K562 (cell line): ENCODE data around the gene ZNF441. TPM values are rescaled to one million over a fixed set of nuclear protein-coding genes. Genes with fewer than 3 reads are reported as not detected.

ENCODE experiments used
- ATAC-seq: fragments of 200-7000 bp; cut with Tn5 transposase; 3 replicates; pipeline ENCODE4 v1.9.1; 2020; ENCODE audit warnings: moderate library complexity
- BruUV-seq: library from RNA; stranded (reverse); fragments of 400-500 nt; replicated peaks from 2 replicates; lab custom pipeline; 2021; lab: Mats Ljungman, UMichigan
- CTCF ChIA-PET: fragments of 300-600 bp; formaldehyde crosslinking; extraction: SDS; loops from one replicate; lab custom pipeline; 2021; ENCODE audit warnings: low intra/inter-chr PET ratio; lab: Yijun Ruan, JAX
- POLR2A ChIA-PET: fragments of 300-600, 350-650 bp; sonication (Branson Sonifier 250); formaldehyde crosslinking; extraction: SDS; loops from one replicate; lab custom pipeline; 2021; ENCODE audit warnings: antibody characterized with exemption, inconsistent platforms; lab: Yijun Ruan, JAX
- DNase-seq, 4 experiments: peaks; one replicate each; pipeline versions ENCODE4 v3.0.0 to v3.0.0-alpha.2; 2011 to 2018; ENCODE audit warnings: low spot score in 3 of 4, mixed read lengths in 3 of 4; ENCODE audit errors: extremely low read depth in 1 of 4
- FAIRE-seq: peaks from 2 replicates; lab custom pipeline; 2011; peaks lifted over from hg19 to GRCh38; lab: Jason Lieb, UNC
- H2AFZ ChIP-seq: 2 replicates; pipeline ENCODE4 v1.6.0; 2011; ENCODE audit warnings: low read depth, low read length, control low read depth, inconsistent platforms
- H3K27ac ChIP-seq: fragments of 200-600 bp; 3 replicates; pipeline ENCODE4 v1.8.0; 2011; ENCODE audit warnings: low read depth, mild to moderate bottlenecking, control low read depth, inconsistent platforms, low read length, moderate library complexity, mixed read lengths; ENCODE audit errors: extremely low read depth
- H3K27me3 ChIP-seq, 2 experiments: fragments of 300-600 bp in 1 of 2; 2 replicates in 1 of 2; 3 replicates in 1 of 2; pipeline versions ENCODE4 v1.6.0 to v1.8.0; 2011; ENCODE audit warnings: inconsistent platforms in 2 of 2, low read length in 2 of 2, mild to moderate bottlenecking in 1 of 2, mixed read lengths in 1 of 2, moderate library complexity in 1 of 2; ENCODE audit not compliant: control insufficient read depth in 2 of 2, insufficient read depth in 2 of 2
- H3K36me3 ChIP-seq: fragments of 300-600 bp; 3 replicates; pipeline ENCODE4 v1.8.0; 2011; ENCODE audit warnings: mild to moderate bottlenecking, low read length, inconsistent platforms; ENCODE audit not compliant: control insufficient read depth, insufficient read depth
- H3K4me1 ChIP-seq, 2 experiments: fragments of 200-600 bp in 1 of 2; replicated peaks in 1 of 2; 2 replicates in 1 of 2; 3 replicates in 1 of 2; pipeline versions ENCODE4 v1.5.1 to v1.8.0; 2011; ENCODE audit warnings: inconsistent platforms in 2 of 2, low read length in 2 of 2, mild to moderate bottlenecking in 1 of 2, mixed read lengths in 1 of 2, moderate library complexity in 1 of 2; ENCODE audit not compliant: control insufficient read depth in 2 of 2, insufficient read depth in 2 of 2
- H3K4me2 ChIP-seq: 2 replicates; pipeline ENCODE4 v1.6.1; 2011; ENCODE audit warnings: low read length, control low read depth, inconsistent platforms, mixed read lengths; ENCODE audit not compliant: insufficient read depth
- H3K4me3 ChIP-seq: fragments of 200-600 bp; sonication (generic), shearing (Covaris generic); 2 replicates; pipeline ENCODE4 v1.5.1; 2016; ENCODE audit warnings: control low read depth, inconsistent platforms
- H3K79me2 ChIP-seq: fragments of 200-600 bp; 3 replicates; pipeline ENCODE4 v1.8.0; 2011; ENCODE audit warnings: low read length, inconsistent platforms; ENCODE audit not compliant: control insufficient read depth, insufficient read depth
- H3K9ac ChIP-seq, 2 experiments: 2 replicates each; pipeline versions ENCODE4 v1.6.0 to v1.6.1; 2011; ENCODE audit warnings: low read depth in 2 of 2, low read length in 2 of 2, control low read depth in 1 of 2, inconsistent platforms in 1 of 2, mild to moderate bottlenecking in 1 of 2, mixed read lengths in 1 of 2; ENCODE audit not compliant: insufficient read depth in 1 of 2
- H3K9me1 ChIP-seq: one replicate; pipeline ENCODE4 v1.6.0; 2011; ENCODE audit warnings: inconsistent platforms, mild to moderate bottlenecking, low read length, moderate library complexity; ENCODE audit not compliant: control insufficient read depth, insufficient read depth
- H3K9me3 ChIP-seq: replicated peaks from 2 replicates; pipeline ENCODE4 v1.5.1; 2011; ENCODE audit warnings: low read depth, low read length, inconsistent platforms; ENCODE audit not compliant: control insufficient read depth, insufficient read depth
- H4K20me1 ChIP-seq: replicated peaks from 2 replicates; pipeline ENCODE4 v1.6.1; 2011; ENCODE audit warnings: low read length, inconsistent platforms, mixed read lengths; ENCODE audit not compliant: control insufficient read depth, insufficient read depth
- ARID3A ChIP-seq: IDR thresholded peaks from 2 replicates; pipeline ENCODE4 v1.6.1; 2012; ENCODE audit warnings: low read depth, low read length, improper control_type of control experiment, borderline replicate concordance
- MYBL2 ChIP-seq, 2 experiments: fragments of 450-650 bp in 1 of 2; sonication (generic) in 1 of 2; formaldehyde crosslinking in 1 of 2; IDR thresholded peaks; 2 replicates each; pipeline versions ENCODE4 v1.6.1 to v1.8.1; 2017 to 2022; ENCODE audit warnings: borderline replicate concordance in 1 of 2, inconsistent platforms in 1 of 2, low read depth in 1 of 2, mild to moderate bottlenecking in 1 of 2, missing genetic modification reagents in 1 of 2, moderate library complexity in 1 of 2
- NCOR1 ChIP-seq: fragments of 450-650 bp; IDR thresholded peaks from 2 replicates; pipeline ENCODE4 v1.6.1; 2016; ENCODE audit warnings: mild to moderate bottlenecking, moderate library complexity
- PHF20 ChIP-seq: fragments of 450-650 bp; IDR thresholded peaks from 2 replicates; pipeline ENCODE4 v1.6.1; 2018; ENCODE audit not compliant: partially characterized antibody
- PHTF2 ChIP-seq: fragments of 250-450 bp; sonication (Bioruptor Pico); IDR thresholded peaks from 2 replicates; pipeline ENCODE4 v1.5.0; 2021; ENCODE audit warnings: mild to moderate bottlenecking
- PKNOX1 ChIP-seq: fragments of 450-650 bp; IDR thresholded peaks from 2 replicates; pipeline ENCODE4 v1.6.1; 2016
- POLR2B ChIP-seq: fragments of 450-650 bp; IDR thresholded peaks from 2 replicates; pipeline ENCODE4 v1.6.1; 2018; ENCODE audit warnings: low read depth; ENCODE audit not compliant: partially characterized antibody
- RNF219 ChIP-seq: fragments of 250-450 bp; sonication (Bioruptor Pico); IDR thresholded peaks from 2 replicates; pipeline ENCODE4 v1.5.0; 2022; ENCODE audit warnings: mild to moderate bottlenecking
- USF1 ChIP-seq: sonication (generic); formaldehyde crosslinking; IDR thresholded peaks from 2 replicates; pipeline ENCODE4 v1.9.0; 2022; ENCODE audit warnings: mild to moderate bottlenecking, missing genetic modification reagents
- ZBTB2 ChIP-seq: fragments of 450-650 bp; IDR thresholded peaks from 2 replicates; pipeline ENCODE4 v1.6.1; 2016; ENCODE audit warnings: antibody characterized with exemption
- WGBS: fragments of 100-300 bp; shearing (Covaris generic); methylation state at CpG from one replicate; pipeline ENCODE4 v1.1.6; 2016; ENCODE audit warnings: low coverage, mixed read lengths; ENCODE audit not compliant: insufficient coverage; ENCODE audit errors: missing lambda C conversion rate; 5-methylcytosine and 5-hydroxymethylcytosine counted together
- in situ Hi-C: fragments of 300-500 bp; cut with MboI; formaldehyde crosslinking; loops from 4 replicates; pipeline ENCODE4 v1.15.0; 2018; ENCODE audit warnings: inconsistent platforms, mixed read lengths
- intact Hi-C: fragments of 100-400 bp; cut with micrococcal nuclease; formaldehyde crosslinking; loops from 2 replicates; pipeline ENCODE4 v1.14.2; 2022
- polyA plus RNA-seq, 8 experiments: library from polyadenylated mRNA; depleted of rRNA in 4 of 8; stranded (reverse) in 5 of 8; unstranded in 3 of 8; fragments of >200 nt; fragmentation: Nextera tagmentation in 2 of 8; fragmentation: Illumina TruSeq in 1 of 8; extraction: Ambion mirVana in 2 of 8; extraction: Trizol in 1 of 8; gene quantifications; 2 replicates each; pipeline versions ENCODE4 v1.2.1 to v1.2.3, GENCODE V29; 2011 to 2014; ENCODE audit warnings: inconsistent platforms in 1 of 8, missing spikeins in 1 of 8
- total RNA-seq, 7 experiments: library from RNA; depleted of rRNA in 6 of 7; stranded (reverse); fragments of >200 nt in 6 of 7; fragmentation: Illumina TruSeq in 2 of 7; extraction: Trizol in 2 of 7; gene quantifications; 2 replicates each; pipeline versions ENCODE4 v1.2.1 to v1.2.3, GENCODE V29; 2011 to 2021; ENCODE audit warnings: low replicate concordance in 1 of 7

ZNF441 gene
- total and polyA plus RNA-seq, 9 of the 15 experiments (the other 6 are each of a cell fraction or from before 2014, with no cell fraction given) = 1.9 to 14.0 (median 7.8) TPM

GRCh38 chr19:11738746-11739620 lies 27.8 kb upstream of the ZNF441 start, which contains the start of gene ZNF823:
Gene ZNF823 (minus strand): TSS chr19:11738946. CDS start chr19:11738819, 127 bp downstream.
- in situ Hi-C loops = no loop called here
- no peaks in the 10 kb centered on the region for H3K9me1 ChIP-seq
- peak within 1 kb of the TSS; percentile 79 to 94 for H3K9ac ChIP-seq
- H3K36me3 ChIP-seq = no peaks in the 10 kb centered on the region
- TSS peak; percentile 99 for BruUV-seq
- peaks cover 9% of the 10 kb centered on the region; the same call in 2 of the 3 replicates for H3K79me2 ChIP-seq
- peak; percentile 94 to 99 (median 95) for DNase-seq
- peak within 1 kb of the TSS; percentile 69 for H3K4me3 ChIP-seq
- H3K4me1 ChIP-seq = peaks cover 15 to 30% of the 10 kb centered on the region in 2 experiments
- intact Hi-C loops = loop anchor here (2.0 kb wide), 1 partner anchor 28 kb away; the partner anchor contains the start of gene ZNF441
- H3K4me2 ChIP-seq = peak within 1 kb of the TSS; percentile 87
- no peaks in the 10 kb centered on the region for H4K20me1 ChIP-seq
- ChIA-PET CTCF (no interaction called here), POLR2A (interaction anchor here (0.6 kb wide), 1 partner anchor 101 kb away, joined by 3 read pairs; no protein-coding TSS in a partner anchor)
- H2AFZ ChIP-seq = peak within 1 kb of the TSS; percentile 95
- peak within 1 kb of the TSS; percentile 78 for H3K27ac ChIP-seq
- no peaks in the 10 kb centered on the region for H3K9me3 ChIP-seq
- FAIRE-seq = peak; percentile 99
- ATAC-seq = peak; percentile 98
- no peaks in the 10 kb centered on the region for H3K27me3 ChIP-seq
- WGBS = 1% methylated on average over 31 of the region's 35 CpGs
- TF ChIP-seq ZBTB2 (no peak), PHF20 (peak; percentile 40), USF1 (CRISPR knock-in tag) (no peak), POLR2B (peak; percentile 62), MYBL2 (IDR thresholded peaks at IDR 0.05; ENCODE audit: low read depth) (no peak), MYBL2 (CRISPR knock-in tag; IDR thresholded peaks at IDR 0.05; ENCODE audit: borderline replicate concordance) (no peak), PHTF2 (CRISPR knock-in tag) (no peak), PKNOX1 (peak; percentile 99), NCOR1 (no peak), RNF219 (CRISPR knock-in tag) (no peak), ARID3A (no peak)
